ENCODE results near the gene SPATA33. TPM values are rescaled to one million over a fixed set of nuclear protein-coding genes. Genes with fewer than 3 reads are reported as not detected.

Gene SPATA33
- total and polyA plus RNA-seq, 2 donors (not counting 1 experiment from before 2014, with no cell fraction given), result 3.6 to 15.0 TPM

- DNase-seq (no peak), ATAC-seq (ENCODE audit: low read depth) (no peak)
- TF ChIP-seq CTCF (IDR thresholded peaks at IDR 0.05) (no peak), EZH2 (IDR thresholded peaks at IDR 0.05; ENCODE audit: borderline replicate concordance, insufficient read depth, low read depth, low read length, poor library complexity, severe bottlenecking) (no peak)
- POLR2A ChIA-PET, result no interaction called here
- peaks cover 25% of the 10 kb centered on the region for H3K4me1 Mint-ChIP-seq
- H3K9ac ChIP-seq (ENCODE audit: low read length), result no peak overlapping the region
- H3K4me1 ChIP-seq (ENCODE audit: control insufficient read depth in 2 of 2, insufficient read depth in 2 of 2, low read length in 2 of 2), result peaks cover 14 to 18% of the 10 kb centered on the region in 2 donors
- H3K36me3 ChIP-seq (replicated peaks in 1 of 2; ENCODE audit: control extremely low read depth in 1 of 2, control insufficient read depth in 1 of 2, extremely low read depth in 1 of 2, insufficient read depth in 2 of 2, low read length in 1 of 2), result peaks cover 2 to 21% of the 10 kb centered on the region in 2 experiments
- H2AFZ ChIP-seq (ENCODE audit: insufficient read depth, low read depth, low read length, poor library complexity, severe bottlenecking), result no peak overlapping the region
- peaks cover 46% of the 10 kb centered on the region for H4K20me1 ChIP-seq (ENCODE audit: control insufficient read depth, insufficient read depth, low read length, poor library complexity, severe bottlenecking)
- no peaks in the 10 kb centered on the region for H3K27me3 ChIP-seq (replicated peaks in 1 of 4; ENCODE audit: control extremely low read depth in 1 of 4, control insufficient read depth in 3 of 4, insufficient read depth in 4 of 4, low read length in 3 of 4)
- H3K4me2 ChIP-seq (replicated peaks; ENCODE audit: low read depth, low read length, poor library complexity, severe bottlenecking), result no peak overlapping the region
- WGBS (ENCODE audit: insufficient coverage), result 100% methylated on average over 6 of the region's 10 CpGs
- CTCF ChIA-PET, result interaction anchor here (0.6 kb wide), 1 partner anchor 1861 kb away, joined by 3 read pairs; no protein-coding TSS in a partner anchor
- H3K27me3 Mint-ChIP-seq, result no peaks in the 10 kb centered on the region
- intact Hi-C loops (cut with micrococcal nuclease), result loop anchor here (10.0 kb wide), 1 partner anchor 409 kb away; no protein-coding TSS in a partner anchor
- H3K9me3 ChIP-seq (ENCODE audit: control extremely low read depth in 1 of 3, control insufficient read depth in 2 of 3, insufficient read depth in 1 of 3, low read length in 2 of 3), result no peaks in the 10 kb centered on the region
- no peak overlapping the region for H3K27ac Mint-ChIP-seq
- no peak overlapping the region for H3K27ac ChIP-seq (ENCODE audit: low read length in 2 of 2)
- peak overlapping the region; percentile 39 for H3K4me3 Mint-ChIP-seq
- H3K79me2 ChIP-seq (ENCODE audit: control insufficient read depth, insufficient read depth, low read length), result peaks cover 54% of the 10 kb centered on the region
- H3K4me3 ChIP-seq (ENCODE audit: control extremely low read depth in 1 of 5, extremely low read depth in 1 of 5, insufficient read depth in 1 of 5, low read depth in 2 of 5, low read length in 4 of 5), result no peak overlapping the region
- H3K9me3 Mint-ChIP-seq (ENCODE audit: insufficient read depth), result no peaks in the 10 kb centered on the region
Measured at GRCh38 chr16:89653656-89654295, 3.9 kb upstream of the SPATA33 start.

- Histone ChIP-seq H2AFZ (ENCODE audit: insufficient read depth, low read depth, low read length, poor library complexity, severe bottlenecking) (no peak overlapping the region), H3K79me2 (ENCODE audit: control insufficient read depth, insufficient read depth, low read length) (peaks cover 55% of the 10 kb centered on the region), H3K4me2 (replicated peaks; ENCODE audit: low read depth, low read length, poor library complexity, severe bottlenecking) (no peak overlapping the region), H3K4me1 (ENCODE audit: control insufficient read depth in 2 of 2, insufficient read depth in 2 of 2, low read length in 2 of 2) (peaks cover 14 to 20% of the 10 kb centered on the region in 2 donors), H3K36me3 (replicated peaks in 1 of 2; ENCODE audit: control extremely low read depth in 1 of 2, control insufficient read depth in 1 of 2, extremely low read depth in 1 of 2, insufficient read depth in 2 of 2, low read length in 1 of 2) (peaks cover 2 to 18% of the 10 kb centered on the region in 2 experiments), H3K4me3 (ENCODE audit: control extremely low read depth in 1 of 5, extremely low read depth in 1 of 5, insufficient read depth in 1 of 5, low read depth in 2 of 5, low read length in 4 of 5) (no peak overlapping the region), H3K9ac (ENCODE audit: low read length) (no peak overlapping the region), H3K27me3 (replicated peaks in 1 of 4; ENCODE audit: control extremely low read depth in 1 of 4, control insufficient read depth in 3 of 4, insufficient read depth in 4 of 4, low read length in 3 of 4) (no peaks in the 10 kb centered on the region), H4K20me1 (ENCODE audit: control insufficient read depth, insufficient read depth, low read length, poor library complexity, severe bottlenecking) (peaks cover 39% of the 10 kb centered on the region), H3K9me3 (ENCODE audit: control extremely low read depth in 1 of 3, control insufficient read depth in 2 of 3, insufficient read depth in 1 of 3, low read length in 2 of 3) (no peaks in the 10 kb centered on the region), H3K27ac (ENCODE audit: low read length in 2 of 2) (no peak overlapping the region)
- DNase-seq, result no peak
- H3K9me3 Mint-ChIP-seq (ENCODE audit: insufficient read depth), result no peaks in the 10 kb centered on the region
- POLR2A ChIA-PET, result no interaction called here
- H3K4me3 Mint-ChIP-seq, result peak overlapping the region; percentile 24
- no peak for ATAC-seq (ENCODE audit: low read depth)
- H3K27ac Mint-ChIP-seq, result no peak overlapping the region
- no peaks in the 10 kb centered on the region for H3K27me3 Mint-ChIP-seq
- CTCF ChIA-PET, result interaction anchor here (1.0 to 1.3 kb wide), 2 partner anchors 15 to 403 kb away, joined by 3 read pairs; no protein-coding TSS in a partner anchor
- TF ChIP-seq EZH2 (IDR thresholded peaks at IDR 0.05; ENCODE audit: borderline replicate concordance, insufficient read depth, low read depth, low read length, poor library complexity, severe bottlenecking), result no peak
- intact Hi-C loops (cut with micrococcal nuclease), result loop anchor here (10.0 kb wide), 1 partner anchor 410 kb away; no protein-coding TSS in a partner anchor
- peaks cover 27% of the 10 kb centered on the region for H3K4me1 Mint-ChIP-seq
- 95% methylated on average over 9 of the region's 10 CpGs for WGBS (ENCODE audit: insufficient coverage)
Measured at GRCh38 chr16:89655062-89655643, 2.5 kb upstream of the SPATA33 start.

All from B cell (primary cell).